Right ventricle myocardium inferior (tissue), 1 donor: Measurements from ENCODE around the gene MYCBP2. TPM values are rescaled to one million over a fixed set of nuclear protein-coding genes. Genes with fewer than 3 reads are reported as not detected.

Experiments
- ATAC-seq: fragments of 200-7000 bp; cut with Tn5 transposase; one replicate; pipeline ENCODE4 v1.9.1; 2020; ENCODE audit warnings: mild to moderate bottlenecking, moderate library complexity
- DNase-seq: peaks from one replicate; pipeline ENCODE4 v3.0.0; 2021; ENCODE audit errors: missing footprints
- intact Hi-C: fragments of 100-400 bp; cut with DNase I; formaldehyde crosslinking; loops from one replicate; pipeline ENCODE4 v1.11.0; 2022
- total RNA-seq: library from RNA; stranded (reverse); fragmentation: NEBNext Ultra II Directional; extraction: Animal tissue kit (Norgen Biotek cat#: 25700); gene quantifications from one replicate; pipeline ENCODE4 v1.2.1, GENCODE V29; 2021
- donor health status: DM: no; HTN: yes; CAD: no; lungs with severe emphysema.

Gene MYCBP2
- total RNA-seq, 1 donor from 2014 or later, result 40.7 TPM

- ATAC-seq, result no peak
- intact Hi-C loops, result no loop called here
These were observed 261.3 kb downstream of the MYCBP2 start for GRCh38 chr13:77065461-77066147.

GRCh38 chr13:77062097-77062496 is 264.8 kb downstream of the MYCBP2 start:
- DNase-seq, result no peak
- ATAC-seq, result no peak
- intact Hi-C loops, result no loop called here

More at GRCh38 chr13:77065461-77066147, 261.3 kb downstream of the MYCBP2 start:
- DNase-seq, result no peak

GRCh38 chr13:77061362-77061761 is 265.5 kb downstream of the MYCBP2 start:
- no peak for DNase-seq
- ATAC-seq, result no peak
- intact Hi-C loops, result no loop called here

GRCh38 chr13:77056886-77057285 is 270.0 kb downstream of the MYCBP2 start:
- ATAC-seq (no peak), DNase-seq (no peak)
- intact Hi-C loops, result no loop called here

- DNase-seq, result no peak
- intact Hi-C loops, result no loop called here
- no peak for ATAC-seq
These were observed 270.5 kb downstream of the MYCBP2 start for GRCh38 chr13:77056382-77056781.

- ATAC-seq, result no peak
- intact Hi-C loops, result no loop called here
- DNase-seq, result no peak
These were observed 271.7 kb downstream of the MYCBP2 start for GRCh38 chr13:77055158-77055557.

GRCh38 chr13:77053192-77053591 is 273.7 kb downstream of the MYCBP2 start:
- ATAC-seq (no peak), DNase-seq (no peak)
- intact Hi-C loops, result no loop called here

GRCh38 chr13:77048681-77049080 is 278.2 kb downstream of the MYCBP2 start:
- DNase-seq, result no peak
- intact Hi-C loops, result no loop called here
- ATAC-seq, result no peak

- DNase-seq (no peak), ATAC-seq (no peak)
- intact Hi-C loops, result no loop called here
These were observed 279.1 kb downstream of the MYCBP2 start for GRCh38 chr13:77047649-77048343.

- intact Hi-C loops, result no loop called here
- ATAC-seq (no peak), DNase-seq (no peak)
These were observed 284.2 kb downstream of the MYCBP2 start for GRCh38 chr13:77042566-77043177.

GRCh38 chr13:77040835-77041234 is 286.1 kb downstream of the MYCBP2 start:
- intact Hi-C loops, result no loop called here
- no peak for ATAC-seq
- DNase-seq, result no peak

GRCh38 chr13:77040076-77040475 is 286.8 kb downstream of the MYCBP2 start:
- DNase-seq, result no peak
- no peak for ATAC-seq
- intact Hi-C loops, result no loop called here

GRCh38 chr13:77038907-77039480 is 287.9 kb downstream of the MYCBP2 start:
- ATAC-seq, result no peak
- intact Hi-C loops, result no loop called here
- DNase-seq, result no peak

GRCh38 chr13:77036279-77036678 is 290.6 kb downstream of the MYCBP2 start:
- intact Hi-C loops, result no loop called here
- ATAC-seq (no peak), DNase-seq (no peak)

GRCh38 chr13:77034881-77035280 is 292.0 kb downstream of the MYCBP2 start:
- ATAC-seq (no peak), DNase-seq (no peak)
- intact Hi-C loops, result no loop called here

- intact Hi-C loops, result no loop called here
- ATAC-seq (no peak), DNase-seq (no peak)
These were observed 293.1 kb downstream of the MYCBP2 start for GRCh38 chr13:77033717-77034302.

- DNase-seq (no peak), ATAC-seq (no peak)
- intact Hi-C loops, result no loop called here
These were observed 295.1 kb downstream of the MYCBP2 start for GRCh38 chr13:77031656-77032243.

GRCh38 chr13:77029436-77029835 is 297.5 kb downstream of the MYCBP2 start:
- intact Hi-C loops, result loop anchor here (5.0 kb wide), 1 partner anchor 298 kb away; the partner anchor contains the start of gene MYCBP2
- ATAC-seq, result no peak

GRCh38 chr13:77028202-77028601 is 298.7 kb downstream of the MYCBP2 start:
- DNase-seq, result peak; percentile 44
- ATAC-seq, result peak; percentile 29
- intact Hi-C loops, result loop anchor here (5.0 kb wide), 1 partner anchor 299 kb away; the partner anchor contains the start of gene MYCBP2

More at GRCh38 chr13:77029436-77029835, 297.5 kb downstream of the MYCBP2 start:
- no peak for DNase-seq
